Stimulated activated CD8-positive, alpha-beta memory T cell treated with anti-CD3 and anti-CD28 coated beads, Interleukin-4, amount 100 ng/mL, for 1 hour (primary cell): ENCODE measurements around the gene E2F1.

Source experiments
- DNase-seq, 2 donors: peaks; one replicate each; pipeline ENCODE4 v3.0.0-alpha.2; 2020; ENCODE audit warnings: low read depth in 2 of 2, low spot score in 1 of 2

Gene E2F1

GRCh38 chr20:33672426-33673113 lies 13.6 kb downstream of the E2F1 start:
- no peak for DNase-seq

GRCh38 chr20:33671573-33672288 lies 14.5 kb downstream of the E2F1 start:
- DNase-seq = no peak

GRCh38 chr20:33670715-33671499 lies 15.3 kb downstream of the E2F1 start:
- DNase-seq = no peak

- no peak for DNase-seq
These were observed 16.1 kb downstream of the E2F1 start for GRCh38 chr20:33669873-33670640.

- no peak for DNase-seq
These were observed 17.0 kb downstream of the E2F1 start for GRCh38 chr20:33669224-33669623.

GRCh38 chr20:33668466-33669155 lies 17.6 kb downstream of the E2F1 start:
- DNase-seq = no peak

GRCh38 chr20:33667676-33668465 lies 18.3 kb downstream of the E2F1 start:
- peak; percentile 61 to 62 for DNase-seq

GRCh38 chr20:33667245-33667675 lies 18.9 kb downstream of the E2F1 start:
- no peak for DNase-seq

- peak; percentile 58 to 63 for DNase-seq
These were observed 19.6 kb downstream of the E2F1 start, which contains the start of gene ACTL10 for GRCh38 chr20:33666293-33667244. Gene ACTL10, plus strand, starts transcription at chr20:33666943. Its CDS starts 555 bp downstream, at chr20:33667498.

- no peak for DNase-seq
These were observed 21.4 kb downstream of the E2F1 start for GRCh38 chr20:33664762-33665144.

- no peak for DNase-seq
These were observed 22.0 kb downstream of the E2F1 start for GRCh38 chr20:33664085-33664761.

GRCh38 chr20:33663161-33664084 lies 22.8 kb downstream of the E2F1 start:
- peak; percentile 57 to 66 for DNase-seq

GRCh38 chr20:33662172-33662571 lies 24.0 kb downstream of the E2F1 start, which contains the start of gene C20orf144:
Gene C20orf144, plus strand, starts transcription at chr20:33662327. Its CDS starts 19 bp downstream, at chr20:33662346.
- DNase-seq = no peak

- DNase-seq = no peak
These were observed 25.5 kb downstream of the E2F1 start for GRCh38 chr20:33660685-33661058.

- no peak for DNase-seq
These were observed 26.0 kb downstream of the E2F1 start for GRCh38 chr20:33660035-33660684.

- DNase-seq = no peak
These were observed 26.7 kb downstream of the E2F1 start for GRCh38 chr20:33659341-33660034.
